ENCODE results near the gene FGF14.

FGF14 gene

GRCh38 chr13:101751488-101751887 is 650.4 kb downstream of the FGF14 start:
- Histone ChIP-seq H3K4me2 (ENCODE audit: low read length) (no peak overlapping the region), H3K9me3 (ENCODE audit: insufficient read depth, low read depth, low read length) (no peaks in the 10 kb centered on the region), H3K4me1 (ENCODE audit: control insufficient read depth in 1 of 2, insufficient read depth in 2 of 2, low read length in 2 of 2) (no peaks in the 10 kb centered on the region), H3K9ac (ENCODE audit: low read length) (no peak overlapping the region), H3K4me3 (ENCODE audit: low read depth, low read length) (no peak overlapping the region), H3K14ac (ENCODE audit: low read length) (no peak overlapping the region), H3K79me1 (ENCODE audit: low read length) (no peaks in the 10 kb centered on the region), H3K79me2 (ENCODE audit: control insufficient read depth, insufficient read depth, low read length, poor library complexity) (no peaks in the 10 kb centered on the region), H3K36me3 (ENCODE audit: control insufficient read depth in 1 of 2, insufficient read depth in 2 of 2, low read length in 2 of 2) (no peaks in the 10 kb centered on the region), H2BK5ac (ENCODE audit: low read depth, low read length, poor library complexity) (no peak overlapping the region), H3K27me3 (ENCODE audit: insufficient read depth, low read length) (peaks cover under 1% of the 10 kb centered on the region), H2BK12ac (ENCODE audit: low read length) (no peak overlapping the region), H4K12ac (ENCODE audit: low read depth, low read length) (no peak overlapping the region), H3K4ac (ENCODE audit: low read depth, low read length) (no peak overlapping the region), H3K18ac (ENCODE audit: low read length) (no peak overlapping the region), H3K23ac (ENCODE audit: low read length) (no peak overlapping the region), H3K27ac (ENCODE audit: low read depth, low read length) (no peak overlapping the region), H4K8ac (ENCODE audit: low read depth, low read length) (no peak overlapping the region), H4K91ac (ENCODE audit: low read depth, low read length) (no peak overlapping the region), H2AK5ac (ENCODE audit: low read length) (no peak overlapping the region), H2BK120ac (ENCODE audit: insufficient read depth, low read length, poor library complexity) (no peak overlapping the region), H2AFZ (ENCODE audit: insufficient read depth, low read length, poor library complexity) (no peak overlapping the region)
- DNase-seq: peak; percentile 58 to 93
- WGBS (ENCODE audit: extremely low coverage, insufficient coverage, insufficient read length): no CpG with 5 or more reads among the region's 3 CpGs

GRCh38 chr13:101749584-101749983 is 652.3 kb downstream of the FGF14 start:
- no peaks in the 10 kb centered on the region for H3K79me1 ChIP-seq (ENCODE audit: low read length)
- H2BK12ac ChIP-seq (ENCODE audit: low read length): no peak overlapping the region
- H3K4me3 ChIP-seq (ENCODE audit: low read depth, low read length): no peak overlapping the region
- no peak overlapping the region for H2AFZ ChIP-seq (ENCODE audit: insufficient read depth, low read length, poor library complexity)
- H3K36me3 ChIP-seq (ENCODE audit: control insufficient read depth in 1 of 2, insufficient read depth in 2 of 2, low read length in 2 of 2): no peaks in the 10 kb centered on the region
- no peak overlapping the region for H3K4me2 ChIP-seq (ENCODE audit: low read length)
- no peak for DNase-seq
- no peak overlapping the region for H2BK120ac ChIP-seq (ENCODE audit: insufficient read depth, low read length, poor library complexity)
- H2BK5ac ChIP-seq (ENCODE audit: low read depth, low read length, poor library complexity): no peak overlapping the region
- H4K8ac ChIP-seq (ENCODE audit: low read depth, low read length): no peak overlapping the region
- no peak overlapping the region for H3K27ac ChIP-seq (ENCODE audit: low read depth, low read length)
- H3K18ac ChIP-seq (ENCODE audit: low read length): no peak overlapping the region
- no peaks in the 10 kb centered on the region for H3K4me1 ChIP-seq (ENCODE audit: control insufficient read depth in 1 of 2, insufficient read depth in 2 of 2, low read length in 2 of 2)
- H2AK5ac ChIP-seq (ENCODE audit: low read length): no peak overlapping the region
- no peak overlapping the region for H3K9ac ChIP-seq (ENCODE audit: low read length)
- H3K4ac ChIP-seq (ENCODE audit: low read depth, low read length): no peak overlapping the region
- H3K14ac ChIP-seq (ENCODE audit: low read length): no peak overlapping the region
- no peaks in the 10 kb centered on the region for H3K79me2 ChIP-seq (ENCODE audit: control insufficient read depth, insufficient read depth, low read length, poor library complexity)
- H3K9me3 ChIP-seq (ENCODE audit: insufficient read depth, low read depth, low read length): no peaks in the 10 kb centered on the region
- no peak overlapping the region for H4K91ac ChIP-seq (ENCODE audit: low read depth, low read length)
- no peak overlapping the region for H3K23ac ChIP-seq (ENCODE audit: low read length)
- no CpG with 5 or more reads among the region's 1 CpG for WGBS (ENCODE audit: extremely low coverage, insufficient coverage, insufficient read length)
- peaks cover 2% of the 10 kb centered on the region for H3K27me3 ChIP-seq (ENCODE audit: insufficient read depth, low read length)
- no peak overlapping the region for H4K12ac ChIP-seq (ENCODE audit: low read depth, low read length)

- no peak overlapping the region for H3K14ac ChIP-seq (ENCODE audit: low read length)
- H2BK12ac ChIP-seq (ENCODE audit: low read length): no peak overlapping the region
- H3K9me3 ChIP-seq (ENCODE audit: insufficient read depth, low read depth, low read length): no peaks in the 10 kb centered on the region
- no peak overlapping the region for H3K4me2 ChIP-seq (ENCODE audit: low read length)
- H3K4ac ChIP-seq (ENCODE audit: low read depth, low read length): no peak overlapping the region
- H3K23ac ChIP-seq (ENCODE audit: low read length): no peak overlapping the region
- no peak overlapping the region for H2BK120ac ChIP-seq (ENCODE audit: insufficient read depth, low read length, poor library complexity)
- no peaks in the 10 kb centered on the region for H3K79me1 ChIP-seq (ENCODE audit: low read length)
- peaks cover 2% of the 10 kb centered on the region for H3K27me3 ChIP-seq (ENCODE audit: insufficient read depth, low read length)
- H3K9ac ChIP-seq (ENCODE audit: low read length): no peak overlapping the region
- no peak overlapping the region for H4K12ac ChIP-seq (ENCODE audit: low read depth, low read length)
- H3K4me1 ChIP-seq (ENCODE audit: control insufficient read depth in 1 of 2, insufficient read depth in 2 of 2, low read length in 2 of 2): no peaks in the 10 kb centered on the region
- H2AK5ac ChIP-seq (ENCODE audit: low read length): no peak overlapping the region
- no peak overlapping the region for H4K8ac ChIP-seq (ENCODE audit: low read depth, low read length)
- no peak overlapping the region for H4K91ac ChIP-seq (ENCODE audit: low read depth, low read length)
- no peak overlapping the region for H3K18ac ChIP-seq (ENCODE audit: low read length)
- H2AFZ ChIP-seq (ENCODE audit: insufficient read depth, low read length, poor library complexity): no peak overlapping the region
- H2BK5ac ChIP-seq (ENCODE audit: low read depth, low read length, poor library complexity): no peak overlapping the region
- H3K27ac ChIP-seq (ENCODE audit: low read depth, low read length): no peak overlapping the region
- H3K36me3 ChIP-seq (ENCODE audit: control insufficient read depth in 1 of 2, insufficient read depth in 2 of 2, low read length in 2 of 2): no peaks in the 10 kb centered on the region
- no peak for DNase-seq
- no peaks in the 10 kb centered on the region for H3K79me2 ChIP-seq (ENCODE audit: control insufficient read depth, insufficient read depth, low read length, poor library complexity)
- no CpG with 5 or more reads among the region's 1 CpG for WGBS (ENCODE audit: extremely low coverage, insufficient coverage, insufficient read length)
- no peak overlapping the region for H3K4me3 ChIP-seq (ENCODE audit: low read depth, low read length)
Observed at GRCh38 chr13:101747039-101747438, 654.8 kb downstream of the FGF14 start.

- H3K79me1 ChIP-seq (ENCODE audit: low read length): no peaks in the 10 kb centered on the region
- H3K4ac ChIP-seq (ENCODE audit: low read depth, low read length): no peak overlapping the region
- H3K9ac ChIP-seq (ENCODE audit: low read length): no peak overlapping the region
- H3K23ac ChIP-seq (ENCODE audit: low read length): no peak overlapping the region
- no peak overlapping the region for H2BK12ac ChIP-seq (ENCODE audit: low read length)
- no peak overlapping the region for H3K27ac ChIP-seq (ENCODE audit: low read depth, low read length)
- H2AK5ac ChIP-seq (ENCODE audit: low read length): no peak overlapping the region
- H4K12ac ChIP-seq (ENCODE audit: low read depth, low read length): no peak overlapping the region
- no peak overlapping the region for H3K4me3 ChIP-seq (ENCODE audit: low read depth, low read length)
- no peak overlapping the region for H2BK120ac ChIP-seq (ENCODE audit: insufficient read depth, low read length, poor library complexity)
- H3K27me3 ChIP-seq (ENCODE audit: insufficient read depth, low read length): peaks cover 2% of the 10 kb centered on the region
- H3K9me3 ChIP-seq (ENCODE audit: insufficient read depth, low read depth, low read length): no peaks in the 10 kb centered on the region
- H3K4me2 ChIP-seq (ENCODE audit: low read length): no peak overlapping the region
- no peak overlapping the region for H2AFZ ChIP-seq (ENCODE audit: insufficient read depth, low read length, poor library complexity)
- no peaks in the 10 kb centered on the region for H3K4me1 ChIP-seq (ENCODE audit: control insufficient read depth in 1 of 2, insufficient read depth in 2 of 2, low read length in 2 of 2)
- H4K8ac ChIP-seq (ENCODE audit: low read depth, low read length): no peak overlapping the region
- H3K79me2 ChIP-seq (ENCODE audit: control insufficient read depth, insufficient read depth, low read length, poor library complexity): no peaks in the 10 kb centered on the region
- no peak overlapping the region for H3K18ac ChIP-seq (ENCODE audit: low read length)
- no peak overlapping the region for H3K14ac ChIP-seq (ENCODE audit: low read length)
- no peak for DNase-seq
- H3K36me3 ChIP-seq (ENCODE audit: control insufficient read depth in 1 of 2, insufficient read depth in 2 of 2, low read length in 2 of 2): no peaks in the 10 kb centered on the region
- H4K91ac ChIP-seq (ENCODE audit: low read depth, low read length): no peak overlapping the region
- no CpG with 5 or more reads among the region's 2 CpGs for WGBS (ENCODE audit: extremely low coverage, insufficient coverage, insufficient read length)
- no peak overlapping the region for H2BK5ac ChIP-seq (ENCODE audit: low read depth, low read length, poor library complexity)
Observed at GRCh38 chr13:101746513-101746912, 655.3 kb downstream of the FGF14 start.
